ENCODE data around the gene TEX35.
"Not testable (repeated sequence)": the region's sequence is repeated elsewhere in the genome, so short reads cannot be mapped to it uniquely, and the experiment has no call there.

The TEX35 gene

DNA sequence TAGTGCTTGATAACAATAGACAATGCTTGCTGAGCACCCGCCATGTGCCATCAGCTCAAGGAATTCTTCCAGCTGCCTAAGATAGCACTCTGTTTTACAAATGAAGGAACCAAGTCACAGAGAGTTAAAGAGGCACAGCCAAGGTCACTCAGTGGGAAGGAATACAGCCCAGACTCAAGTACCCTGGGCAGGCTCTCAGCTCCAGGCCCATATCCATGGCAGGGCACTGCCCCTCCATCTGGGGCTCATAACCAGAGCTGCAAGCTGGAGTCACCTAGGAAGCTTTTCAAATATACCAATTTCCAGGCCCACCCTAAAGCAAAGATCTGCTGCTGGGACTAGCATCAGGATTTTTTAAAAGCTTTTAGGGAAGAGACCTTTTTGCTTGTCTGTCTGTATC is 17.8 kb upstream of the TEX35 start:
- DNase-seq (ENCODE audit: low read depth): no peak

DNA sequence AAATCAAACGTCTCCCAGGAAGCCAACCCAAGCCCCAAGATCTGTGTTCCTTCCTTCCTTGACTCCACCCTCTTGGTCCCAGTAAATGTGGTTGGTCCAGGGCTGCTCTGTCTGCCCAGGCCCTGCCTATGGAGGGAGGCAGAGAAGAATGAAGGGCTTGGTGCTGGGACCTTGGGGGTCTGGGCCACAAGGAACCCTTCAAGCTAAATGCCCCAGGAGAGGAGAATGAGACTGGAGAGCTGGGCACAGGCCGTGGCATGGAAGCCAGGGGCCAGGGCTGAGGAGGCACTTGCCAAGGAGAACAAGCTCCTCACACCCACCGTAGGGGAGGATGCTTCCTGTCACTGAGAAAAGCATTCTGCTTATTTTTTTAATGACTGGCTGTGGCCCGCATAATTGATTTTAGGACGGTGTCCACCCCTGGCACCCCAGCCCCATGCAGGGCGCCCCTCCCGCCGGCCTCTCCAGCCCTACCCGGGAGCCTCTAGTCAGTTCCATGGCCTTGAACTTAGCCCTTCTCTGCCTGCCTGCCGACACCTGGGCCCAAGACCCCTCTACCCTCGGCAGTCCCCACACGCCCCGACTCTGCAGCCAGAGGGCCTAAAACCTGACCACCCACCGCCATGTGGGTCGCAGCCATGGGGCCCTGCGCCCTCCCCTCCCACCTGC is 17.0 kb upstream of the TEX35 start:
- DNase-seq (ENCODE audit: low read depth): no peak

DNA sequence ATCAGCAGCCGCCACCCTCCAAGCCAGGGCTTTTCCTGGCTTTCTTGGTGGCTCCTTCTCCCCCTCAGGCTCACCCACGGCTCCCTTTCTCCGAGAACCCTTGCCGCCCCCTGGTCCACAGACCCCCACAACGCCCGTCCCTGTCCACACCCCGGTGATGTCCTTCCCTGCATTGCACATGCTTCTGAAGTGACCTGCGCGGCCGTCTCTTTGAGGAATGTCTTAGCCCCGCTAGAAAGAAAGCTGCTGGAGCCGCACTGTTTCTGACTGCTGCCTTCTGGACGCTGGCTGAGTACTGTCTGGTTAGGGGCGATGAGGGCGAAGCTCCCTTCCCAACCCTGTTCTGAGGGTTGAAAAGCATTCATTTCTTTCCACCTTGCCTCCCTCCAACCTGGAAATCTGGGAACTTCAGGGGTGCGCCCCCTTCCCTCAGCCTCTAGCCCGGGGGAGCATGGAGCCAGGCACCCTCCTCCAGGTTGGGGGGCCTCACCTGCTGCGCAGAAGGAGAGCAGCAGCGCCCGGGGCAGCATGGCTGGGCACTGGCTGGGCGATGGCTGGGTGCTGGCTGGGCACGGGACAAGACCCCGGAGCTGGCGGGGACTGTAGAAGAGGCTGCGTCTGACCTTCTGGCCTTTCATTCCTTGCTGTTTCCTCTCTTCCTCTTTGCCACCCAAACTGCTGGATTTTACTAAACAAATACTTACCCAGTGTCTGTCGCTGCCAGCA is 16.3 kb upstream of the TEX35 start, which contains the start of gene CLEC20A:
CLEC20A (minus strand) TSS at position 555 of the 726 bp plus-strand sequence; CDS start at position 530, 25 bp downstream.
- DNase-seq (ENCODE audit: low read depth): no peak

DNA sequence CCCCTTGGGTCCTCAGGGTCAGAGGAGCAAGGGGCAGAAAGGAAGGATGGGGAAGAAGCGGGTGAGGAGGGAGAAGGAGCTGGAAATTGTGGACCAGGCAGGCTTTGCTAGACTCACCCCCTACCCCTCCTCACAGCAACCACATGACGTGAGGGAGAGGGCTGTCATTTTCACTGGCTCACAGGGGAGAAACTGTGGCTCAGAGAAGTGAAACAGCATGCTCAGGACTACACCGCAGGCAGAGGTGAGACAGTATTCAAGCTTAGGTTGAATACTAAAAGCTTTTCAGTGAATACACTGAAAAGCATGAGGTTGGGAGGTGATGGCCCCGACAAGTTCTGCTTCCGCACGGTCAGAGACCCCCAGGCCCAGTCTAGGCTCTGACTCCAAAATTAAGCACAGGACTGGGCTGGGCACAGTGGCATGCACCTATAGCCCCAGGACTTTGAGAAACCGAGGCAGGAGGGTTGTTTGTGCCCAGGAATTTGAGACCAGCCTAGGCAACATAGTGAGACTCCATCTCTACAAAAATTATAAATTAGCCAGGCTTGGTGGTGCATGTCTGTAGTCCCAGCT is 14.9 kb upstream of the TEX35 start:
- DNase-seq (ENCODE audit: low read depth): no peak

DNA sequence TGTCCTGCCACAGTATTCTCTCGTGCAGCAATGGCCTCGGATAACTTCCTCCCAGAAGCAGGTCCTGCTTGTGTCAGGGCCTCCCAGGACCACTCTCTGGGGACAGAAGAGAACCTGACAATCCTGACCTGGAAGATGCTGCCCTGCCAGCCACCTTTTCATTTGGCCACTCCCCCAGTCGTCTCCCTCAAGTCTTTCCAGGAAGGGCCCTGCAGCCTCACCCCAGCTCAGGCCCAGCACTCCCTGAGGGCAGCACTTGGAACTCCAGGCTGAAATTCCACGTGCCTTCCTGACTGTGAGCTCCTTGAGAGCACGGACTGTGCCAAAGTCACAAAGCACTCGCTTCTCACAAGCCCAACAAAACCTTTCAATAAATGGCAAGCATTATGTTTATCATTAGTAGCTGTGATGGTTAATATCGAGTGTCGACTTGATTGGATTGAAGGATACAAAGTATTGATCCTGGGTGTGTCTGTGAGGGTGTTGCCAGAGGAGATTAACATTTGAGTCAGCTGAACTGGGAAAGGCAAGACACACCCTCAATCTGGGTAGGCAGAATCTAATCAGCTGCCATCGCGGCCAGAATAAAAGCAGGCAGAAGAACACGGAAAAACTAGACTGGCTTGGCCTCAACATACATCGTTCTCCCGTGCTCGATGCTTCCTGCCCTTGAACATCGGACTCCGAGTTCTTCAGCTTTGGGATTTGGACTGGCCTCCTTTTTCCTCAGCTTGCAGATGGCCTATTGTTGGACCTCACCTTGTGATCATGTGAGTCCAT is 13.8 kb upstream of the TEX35 start:
- no peak for DNase-seq (ENCODE audit: low read depth)

DNA sequence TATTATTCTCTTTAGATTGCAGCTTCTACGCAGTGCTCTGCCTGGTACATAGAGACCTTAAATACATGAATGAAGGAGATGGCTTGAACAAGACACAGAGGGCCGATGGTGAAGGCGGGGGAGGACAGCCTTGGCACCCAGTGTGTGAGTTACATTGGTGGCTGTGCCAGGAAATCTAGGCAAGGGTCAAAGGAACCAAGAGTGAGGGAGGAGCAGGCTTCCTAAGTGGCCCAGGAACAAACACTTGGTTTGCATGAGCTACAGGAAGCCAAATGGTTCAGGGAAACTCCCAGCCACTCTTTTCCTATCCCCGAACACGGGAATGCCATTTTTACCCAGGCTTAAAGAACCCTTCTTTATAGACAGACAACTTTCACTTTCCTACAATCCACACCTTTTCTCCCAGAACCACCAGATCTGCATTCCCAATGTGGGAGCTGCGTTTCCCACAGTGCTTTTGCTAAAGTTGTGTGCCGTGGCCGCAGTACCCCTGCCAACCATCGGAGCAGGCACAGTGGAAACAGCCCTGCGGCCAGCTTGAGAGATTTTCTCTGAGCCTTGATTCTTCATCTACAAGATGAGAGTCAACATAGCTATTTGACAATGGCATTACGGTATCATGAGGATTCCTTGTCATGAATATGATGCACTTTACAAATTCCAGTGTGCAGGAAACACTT is 12.7 kb upstream of the TEX35 start:
- no peak for DNase-seq (ENCODE audit: low read depth)

DNA sequence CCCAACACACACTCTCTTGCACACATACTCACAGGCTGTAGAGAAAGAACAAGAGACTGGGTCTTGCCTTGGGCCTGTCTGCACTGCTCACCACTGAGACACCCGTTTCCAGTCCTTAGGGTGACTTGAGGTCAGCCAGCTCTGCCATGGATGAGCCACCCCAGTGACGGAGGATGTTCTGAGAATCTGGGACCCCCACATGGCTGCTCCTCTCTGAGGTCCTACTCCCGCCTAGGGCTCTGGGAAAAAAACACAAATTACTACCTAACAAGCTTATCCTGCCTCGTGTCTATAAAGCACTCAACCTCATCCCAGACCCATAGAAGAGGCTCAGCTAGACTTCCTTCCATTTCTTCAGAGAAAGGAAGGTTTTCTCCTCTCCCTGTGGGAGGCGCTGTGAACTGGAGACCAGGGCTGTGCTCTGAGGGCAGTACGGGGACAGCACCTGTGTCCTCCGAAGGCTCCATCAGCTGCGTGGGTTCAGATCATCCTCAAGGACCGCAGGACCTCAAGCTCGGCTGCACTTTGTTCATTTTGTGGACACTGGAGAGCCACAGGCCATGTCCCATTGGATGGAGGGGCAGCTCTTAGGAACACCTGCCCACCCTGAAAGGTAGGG is 11.9 kb upstream of the TEX35 start:
- no peak for DNase-seq (ENCODE audit: low read depth)

DNA sequence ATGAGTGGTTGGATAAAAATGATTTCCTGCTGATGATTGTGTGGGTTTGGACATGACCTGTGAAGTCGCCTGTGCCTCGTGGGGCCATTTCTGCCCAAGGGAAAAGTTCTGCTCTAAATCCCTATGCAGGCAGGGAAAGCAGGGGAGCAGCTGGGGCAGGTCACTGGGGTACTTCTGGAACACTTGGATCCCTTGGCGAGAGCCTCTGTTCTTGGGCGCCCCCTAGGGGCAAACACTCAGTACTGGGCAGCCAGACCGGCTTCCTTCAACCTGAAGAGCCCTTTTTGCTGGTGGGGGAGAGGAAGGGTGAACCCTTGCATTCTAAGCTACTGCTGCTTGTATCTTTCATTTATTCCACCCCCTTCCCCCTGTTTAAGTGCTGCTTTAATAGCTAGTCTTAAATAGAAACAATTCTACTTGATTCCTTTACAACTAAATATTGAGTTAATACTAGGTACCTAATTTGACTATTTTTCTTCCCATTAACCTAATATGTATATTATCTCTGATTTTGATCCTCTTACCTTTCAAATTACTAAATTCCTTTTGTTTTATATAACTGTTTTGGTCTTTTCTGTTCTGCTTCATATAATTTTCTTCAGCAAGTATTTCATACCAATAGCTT is 11.1 kb upstream of the TEX35 start:
- DNase-seq (ENCODE audit: low read depth): peak; percentile 24

DNA sequence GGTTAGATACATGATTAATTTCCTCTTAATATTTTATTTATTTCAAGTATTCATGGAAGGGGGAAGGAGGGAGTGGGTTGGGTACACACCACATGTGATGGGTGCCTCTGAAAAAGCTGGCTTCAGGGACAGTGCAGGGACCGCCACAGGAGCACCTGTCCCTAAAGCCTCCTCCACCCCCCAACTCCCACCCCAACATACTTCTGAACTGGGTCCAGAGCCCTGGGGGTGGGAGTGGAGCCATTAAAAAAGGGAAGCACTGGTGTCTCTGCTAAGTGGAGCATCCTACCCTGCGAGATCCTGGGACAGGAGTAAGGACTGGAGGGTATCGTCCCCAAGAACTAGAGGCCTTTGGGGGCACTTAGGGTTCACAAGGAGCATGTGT is 10.6 kb upstream of the TEX35 start:
- DNase-seq (ENCODE audit: low read depth): no peak

DNA sequence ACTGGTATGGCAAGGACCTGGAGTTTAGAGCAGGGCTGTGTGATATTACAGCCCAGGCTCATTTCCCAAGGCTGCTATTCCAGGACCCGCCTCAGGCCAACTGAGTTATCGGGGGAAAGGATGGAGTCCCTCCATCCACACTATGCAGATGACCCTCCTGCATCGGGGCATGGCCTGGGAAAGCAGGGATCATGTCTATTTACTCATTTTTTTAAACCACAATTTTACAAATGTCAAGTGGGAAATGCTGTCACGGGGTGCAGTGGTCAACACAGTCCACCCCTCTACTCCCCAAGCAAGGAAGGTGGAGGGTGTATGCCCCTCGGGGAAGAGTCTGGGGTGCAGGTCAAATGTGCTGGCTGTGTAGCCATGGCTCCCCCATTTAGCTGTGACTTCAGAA is 10.1 kb upstream of the TEX35 start:
- DNase-seq (ENCODE audit: low read depth): no peak

DNA sequence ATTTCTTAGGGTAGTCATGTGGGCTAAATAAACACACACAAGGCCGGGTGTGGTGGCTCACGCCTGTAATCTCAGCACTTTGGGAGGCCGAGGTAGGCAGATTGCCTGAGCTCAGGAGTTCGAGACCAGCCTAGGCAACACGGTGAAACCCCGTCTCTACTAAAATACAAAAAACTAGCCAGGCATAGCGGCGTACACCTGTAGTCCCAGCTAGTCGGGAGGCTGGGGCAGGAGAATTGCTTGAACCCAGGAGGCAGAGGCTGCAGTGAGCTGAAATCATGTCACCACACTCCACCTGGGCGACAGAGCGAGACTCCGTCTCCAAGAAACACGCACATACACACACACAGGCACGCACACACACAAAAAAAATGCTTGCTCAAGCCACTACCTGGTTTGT is 9.6 kb upstream of the TEX35 start:
- not testable (repeated sequence) for DNase-seq (ENCODE audit: low read depth)

DNA sequence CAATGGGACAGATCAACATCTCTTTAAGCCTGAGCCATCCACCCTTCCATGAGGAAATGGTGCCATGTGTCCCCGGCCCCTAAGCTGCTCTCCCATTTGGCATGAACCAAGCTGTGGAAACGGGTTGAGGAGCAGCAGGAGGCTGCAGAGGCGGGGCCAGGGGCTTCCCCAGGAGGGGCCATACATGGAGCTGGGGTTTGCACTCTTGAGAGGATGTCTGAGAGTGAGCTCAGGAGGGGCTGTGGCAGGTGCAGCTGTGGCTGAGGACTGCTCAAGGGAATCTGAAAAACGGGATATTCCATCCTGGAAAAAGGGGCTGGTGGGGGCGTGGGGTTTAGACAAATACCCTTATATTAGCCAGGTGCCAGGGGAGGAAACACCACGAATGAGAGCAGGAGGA is 9.1 kb upstream of the TEX35 start:
- no peak for DNase-seq (ENCODE audit: low read depth)

DNA sequence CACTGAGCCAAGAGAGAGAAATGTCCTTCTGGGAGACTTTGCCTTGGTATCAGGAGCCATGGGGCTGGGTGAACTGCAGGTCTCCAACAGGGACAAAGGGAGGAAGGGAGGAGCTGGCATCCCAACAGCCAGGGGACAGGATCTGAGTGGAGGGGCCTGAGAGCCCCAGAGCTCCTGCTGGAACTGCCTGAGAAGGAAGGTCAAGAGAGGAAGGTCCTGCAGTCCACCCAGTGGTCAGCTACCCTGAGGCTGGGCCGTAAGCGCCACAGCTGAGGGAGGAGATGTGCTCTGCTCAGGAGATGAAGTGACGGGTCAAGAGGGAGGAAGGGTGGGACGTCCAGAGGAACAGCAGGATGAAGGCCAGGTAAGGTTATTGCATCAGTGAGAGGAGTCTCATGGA is 8.6 kb upstream of the TEX35 start:
- no peak for DNase-seq (ENCODE audit: low read depth)

DNA sequence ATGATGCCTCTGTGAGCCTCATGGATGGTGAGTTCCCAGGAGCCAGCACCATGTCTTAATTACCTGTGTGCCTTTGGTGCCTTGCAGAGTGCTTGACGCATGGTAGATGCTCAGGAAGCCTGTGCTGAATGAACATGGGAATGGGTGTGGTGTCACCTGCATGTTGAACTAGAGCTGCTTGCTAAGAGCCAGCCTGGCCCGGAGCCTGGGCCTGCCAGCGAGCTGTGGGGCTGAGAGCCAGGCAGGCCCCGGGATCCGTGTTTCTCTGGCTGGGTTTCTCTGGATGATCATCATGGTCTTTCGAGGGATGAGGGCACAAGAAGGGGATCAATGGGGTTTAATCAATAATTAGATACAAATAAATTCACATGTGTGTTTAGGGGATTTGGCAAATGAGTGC is 6.7 kb upstream of the TEX35 start:
- no peak for DNase-seq (ENCODE audit: low read depth)

DNA sequence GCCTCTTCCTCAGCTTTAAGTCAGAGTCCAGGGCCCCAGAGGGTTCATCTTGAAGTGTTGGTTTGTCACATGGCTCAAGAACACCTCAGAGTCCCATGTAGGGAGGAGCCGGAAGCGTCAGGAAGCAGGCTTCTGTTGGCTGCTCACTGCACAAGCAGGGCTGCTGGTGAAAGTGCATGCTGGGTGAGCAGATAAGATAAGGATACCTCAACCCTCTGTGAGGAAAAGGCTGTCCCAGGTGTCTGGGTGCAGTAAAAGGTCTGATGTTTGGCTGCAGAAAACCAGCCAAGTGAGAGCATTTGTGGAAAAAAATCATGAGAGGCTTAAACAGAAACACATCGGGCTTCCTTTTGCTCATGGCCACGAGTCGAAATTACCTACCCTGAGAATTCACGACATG is 6.2 kb upstream of the TEX35 start:
- no peak for DNase-seq (ENCODE audit: low read depth)

DNA sequence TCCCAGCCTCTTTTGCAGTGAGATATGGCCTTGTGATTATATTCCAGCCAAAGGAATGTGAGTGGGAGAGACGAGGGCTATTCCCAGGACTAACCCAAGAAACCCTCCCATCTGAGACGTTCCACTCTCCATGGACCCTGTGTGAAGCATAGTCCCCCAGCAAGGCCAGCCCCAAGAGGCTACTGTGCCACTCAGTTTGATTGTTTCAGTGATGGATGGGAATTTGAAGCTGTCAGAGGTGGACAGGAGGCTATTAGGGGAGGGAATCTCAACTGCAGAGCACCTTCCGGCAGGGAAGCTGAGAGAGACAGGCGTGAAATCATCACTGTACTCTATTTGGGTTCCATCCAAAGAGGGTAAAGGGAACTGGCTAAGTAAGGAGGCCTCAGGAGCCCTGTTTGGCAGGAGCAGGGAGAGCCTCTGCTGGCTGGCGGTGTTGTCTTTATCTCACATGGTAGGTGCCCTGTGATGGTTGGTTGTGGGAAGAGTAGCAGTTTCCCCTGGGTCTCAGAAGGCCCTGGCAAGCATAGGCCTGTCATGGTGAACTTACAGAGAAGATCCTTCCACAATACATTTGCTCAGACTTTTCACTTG is 3.4 kb upstream of the TEX35 start:
- no peak for DNase-seq (ENCODE audit: low read depth)

DNA sequence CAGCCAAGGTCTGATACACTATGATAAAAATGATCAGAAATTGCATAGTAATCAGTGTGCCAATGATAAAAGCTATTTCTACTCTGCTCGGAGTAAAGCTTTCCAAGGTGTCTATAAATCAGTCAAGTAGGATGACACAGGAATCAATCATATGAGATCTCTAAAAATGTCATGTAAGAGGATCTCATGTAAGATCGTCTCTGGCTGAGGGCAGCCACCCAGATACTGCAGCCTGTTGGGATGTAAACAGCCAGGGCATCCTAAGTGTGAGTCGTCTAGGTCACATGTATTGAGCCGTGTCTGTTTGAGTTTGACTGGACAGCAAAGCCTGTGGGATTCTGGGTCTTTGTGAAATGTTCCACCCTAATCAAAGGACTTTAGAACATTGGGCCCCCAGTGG is 2.8 kb upstream of the TEX35 start:
- DNase-seq (ENCODE audit: low read depth): no peak

DNA sequence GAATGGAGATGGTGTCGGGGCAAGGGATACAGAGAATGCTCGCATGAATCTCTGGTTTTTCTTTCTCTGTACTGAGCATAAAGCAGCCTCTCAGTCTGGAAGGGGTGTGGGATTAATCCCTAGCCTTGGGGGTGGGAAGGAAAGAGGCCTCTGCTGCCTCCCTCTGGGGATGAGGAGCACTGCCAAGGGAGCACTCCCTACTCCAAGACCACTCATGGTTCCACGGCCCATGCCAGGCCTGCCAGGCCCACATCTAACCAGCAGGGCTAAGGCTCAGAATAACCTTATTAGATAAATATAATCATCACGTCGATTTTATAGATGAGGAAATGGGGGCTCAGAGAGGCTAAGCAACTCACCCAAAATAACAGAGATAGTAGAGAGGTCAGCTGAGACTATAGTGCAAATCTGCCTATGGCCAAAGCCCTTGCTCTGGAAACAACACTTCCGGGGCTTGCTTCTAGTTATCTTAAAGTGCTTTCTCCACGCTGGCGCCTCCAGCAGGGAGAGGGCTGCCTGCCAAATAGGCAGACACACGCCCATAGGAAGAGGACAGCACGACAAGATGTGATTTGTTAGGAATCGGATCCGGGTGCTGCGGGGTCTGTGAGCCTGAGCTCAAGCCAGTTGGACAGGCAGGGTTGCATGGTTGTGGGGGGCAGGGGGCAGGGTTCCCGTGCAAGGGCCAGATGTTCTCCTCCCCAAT is 522 bp downstream of the TEX35 start:
- no peak for DNase-seq (ENCODE audit: low read depth)

DNA sequence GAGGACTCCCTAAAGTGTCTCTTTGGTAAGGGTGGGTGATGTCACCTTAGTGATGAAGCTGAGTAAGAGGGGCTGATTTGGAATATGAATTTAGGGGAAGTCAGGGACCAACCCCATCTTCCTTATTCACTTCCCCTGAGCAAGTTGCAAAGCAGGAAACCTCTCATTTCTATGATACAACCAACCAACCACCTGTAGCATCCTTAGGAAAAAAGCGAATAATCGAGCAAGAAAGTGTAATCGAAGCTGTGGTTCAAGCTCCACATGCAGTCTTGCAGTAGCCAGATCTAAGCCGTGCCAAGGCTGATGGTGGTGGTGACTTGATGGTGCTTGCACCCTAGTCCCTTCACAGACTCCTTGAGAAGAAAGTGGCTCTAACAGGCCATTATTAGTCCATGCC is 3.2 kb downstream of the TEX35 start:
- DNase-seq (ENCODE audit: low read depth): no peak

DNA sequence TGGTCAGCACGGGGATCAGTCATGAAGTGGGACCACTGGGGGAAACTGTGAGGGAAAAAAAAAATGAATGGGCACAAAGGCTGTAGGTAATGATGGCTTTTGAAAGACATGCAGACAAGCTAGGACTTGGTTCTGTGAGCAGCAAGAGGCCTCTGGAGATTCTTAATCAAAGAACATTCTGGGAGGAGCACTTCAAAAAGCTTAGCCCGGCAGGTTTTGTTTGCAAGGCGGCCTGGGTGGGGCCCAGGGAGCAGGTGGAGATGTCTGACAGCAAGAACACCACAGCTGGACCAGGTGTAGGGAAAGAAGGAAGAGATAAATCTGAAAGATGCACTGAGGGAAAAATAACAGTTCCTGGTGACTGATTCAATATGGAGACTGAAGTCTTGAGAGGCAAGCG is 6.0 kb downstream of the TEX35 start:
- no peak for DNase-seq (ENCODE audit: low read depth)
